ENCODE results near the gene ZNF385B.
A peak's percentile ranks its signal among the peaks of the same experiment; 100 is the strongest.

Gene ZNF385B

DNA sequence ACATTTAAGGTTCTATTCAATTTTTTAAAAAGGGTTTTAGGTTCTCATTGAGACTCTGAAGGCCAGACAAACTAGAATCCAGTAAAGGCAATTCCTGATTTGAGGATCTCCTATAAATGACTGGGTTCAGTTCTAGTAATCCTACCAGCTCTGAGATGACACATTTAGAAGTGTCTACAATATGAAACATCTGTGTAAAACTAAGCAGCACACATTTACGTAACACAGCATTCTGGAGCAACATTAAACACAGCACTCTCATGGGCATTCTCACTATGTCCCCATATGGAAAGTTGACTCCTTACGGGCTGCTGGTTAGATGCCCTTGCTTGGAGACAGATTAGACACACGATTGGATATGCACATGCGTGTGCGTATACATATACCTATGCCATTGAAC, 114.4 kb downstream of the ZNF385B start:
- H3K4me3 ChIP-seq (ENCODE audit: control insufficient read depth, low read depth, low read length): no peak overlapping the region
- DNase-seq (ENCODE audit: low read depth): peak; percentile 42
- TF ChIP-seq CTCF (conservative IDR thresholded peaks at IDR 0.05; ENCODE audit: control insufficient read depth, insufficient read depth, low read depth, low read length): no peak

- TF ChIP-seq CTCF (conservative IDR thresholded peaks at IDR 0.05; ENCODE audit: control insufficient read depth, insufficient read depth, low read depth, low read length): no peak
- peak; percentile 46 for DNase-seq (ENCODE audit: low read depth)
- H3K4me3 ChIP-seq (ENCODE audit: control insufficient read depth, low read depth, low read length): no peak overlapping the region
These were observed 115.7 kb downstream of the ZNF385B start for GRCh38 chr2:179745635-179746256.

GRCh38 chr2:179744401-179744800, 117.0 kb downstream of the ZNF385B start:
- no peak for DNase-seq (ENCODE audit: low read depth)
- no peak for TF ChIP-seq CTCF (conservative IDR thresholded peaks at IDR 0.05; ENCODE audit: control insufficient read depth, insufficient read depth, low read depth, low read length)

DNA sequence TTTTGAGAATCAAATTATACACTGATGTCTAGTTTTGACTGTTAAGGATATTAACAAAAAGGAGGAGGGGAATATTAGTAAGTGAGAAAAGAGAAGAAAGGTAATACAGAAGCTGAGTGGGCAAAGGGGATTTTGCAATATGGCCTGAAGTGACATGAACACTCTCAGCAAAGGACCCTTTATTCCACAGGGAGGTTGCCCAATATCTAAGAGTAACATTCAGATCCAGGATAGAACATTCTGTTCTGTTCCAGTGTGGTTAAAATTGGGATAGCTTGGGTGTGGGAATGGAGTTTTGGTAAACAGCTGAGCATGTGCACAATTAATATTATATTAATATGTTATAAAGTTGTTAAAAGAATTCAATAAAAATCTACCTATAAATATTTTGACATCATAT, 120.1 kb downstream of the ZNF385B start:
- DNase-seq (ENCODE audit: low read depth): peak; percentile 88
- no peak for TF ChIP-seq CTCF (conservative IDR thresholded peaks at IDR 0.05; ENCODE audit: control insufficient read depth, insufficient read depth, low read depth, low read length)
- H3K4me3 ChIP-seq (ENCODE audit: control insufficient read depth, low read depth, low read length): no peak overlapping the region

More at GRCh38 chr2:179744401-179744800, 117.0 kb downstream of the ZNF385B start:
- H3K4me3 ChIP-seq (ENCODE audit: control insufficient read depth, low read depth, low read length): no peak overlapping the region

GRCh38 chr2:179729966-179730365, 131.4 kb downstream of the ZNF385B start:
- DNase-seq (ENCODE audit: low read depth): no peak
- no peak for TF ChIP-seq CTCF (conservative IDR thresholded peaks at IDR 0.05; ENCODE audit: control insufficient read depth, insufficient read depth, low read depth, low read length)
- no peak overlapping the region for H3K4me3 ChIP-seq (ENCODE audit: control insufficient read depth, low read depth, low read length)

GRCh38 chr2:179726461-179727180, 134.8 kb downstream of the ZNF385B start:
- TF ChIP-seq CTCF (conservative IDR thresholded peaks at IDR 0.05; ENCODE audit: control insufficient read depth, insufficient read depth, low read depth, low read length): no peak
- H3K4me3 ChIP-seq (ENCODE audit: control insufficient read depth, low read depth, low read length): no peak overlapping the region
- DNase-seq (ENCODE audit: low read depth): no peak
